ENCODE data around the gene KCNA10. TPM values are rescaled to one million over a fixed set of nuclear protein-coding genes. Genes with fewer than 3 reads are reported as not detected.
A peak's percentile ranks its signal among the peaks of the same experiment; 100 is the strongest.
"Not testable (repeated sequence)": the region's sequence is repeated elsewhere in the genome, so short reads cannot be mapped to it uniquely, and the experiment has no call there.

KCNA10 gene
- total RNA-seq, 1 donor, result not detected

DNA sequence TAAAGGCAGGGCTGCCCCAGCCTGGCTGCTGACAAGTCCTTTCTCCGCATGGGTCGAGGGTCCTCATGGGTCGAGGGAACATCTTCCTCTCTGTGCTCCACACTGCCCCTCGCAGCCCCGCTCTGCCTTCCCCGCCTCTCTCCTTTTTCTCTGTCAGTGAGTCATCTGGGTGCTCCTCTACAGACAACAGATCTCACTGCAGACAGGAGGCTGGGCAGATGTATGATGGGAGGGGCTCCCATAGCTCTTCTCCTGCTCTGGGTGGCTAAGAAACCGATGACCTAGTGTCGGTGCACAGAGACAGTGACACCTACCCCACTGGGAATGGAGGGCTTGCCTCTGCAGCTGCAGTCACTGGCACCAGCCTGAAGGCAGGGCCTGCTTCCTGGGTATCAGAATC, 5.5 kb downstream of the KCNA10 start:
- no peak for DNase-seq (ENCODE audit: low read depth)
- TF ChIP-seq, protein P1, sequence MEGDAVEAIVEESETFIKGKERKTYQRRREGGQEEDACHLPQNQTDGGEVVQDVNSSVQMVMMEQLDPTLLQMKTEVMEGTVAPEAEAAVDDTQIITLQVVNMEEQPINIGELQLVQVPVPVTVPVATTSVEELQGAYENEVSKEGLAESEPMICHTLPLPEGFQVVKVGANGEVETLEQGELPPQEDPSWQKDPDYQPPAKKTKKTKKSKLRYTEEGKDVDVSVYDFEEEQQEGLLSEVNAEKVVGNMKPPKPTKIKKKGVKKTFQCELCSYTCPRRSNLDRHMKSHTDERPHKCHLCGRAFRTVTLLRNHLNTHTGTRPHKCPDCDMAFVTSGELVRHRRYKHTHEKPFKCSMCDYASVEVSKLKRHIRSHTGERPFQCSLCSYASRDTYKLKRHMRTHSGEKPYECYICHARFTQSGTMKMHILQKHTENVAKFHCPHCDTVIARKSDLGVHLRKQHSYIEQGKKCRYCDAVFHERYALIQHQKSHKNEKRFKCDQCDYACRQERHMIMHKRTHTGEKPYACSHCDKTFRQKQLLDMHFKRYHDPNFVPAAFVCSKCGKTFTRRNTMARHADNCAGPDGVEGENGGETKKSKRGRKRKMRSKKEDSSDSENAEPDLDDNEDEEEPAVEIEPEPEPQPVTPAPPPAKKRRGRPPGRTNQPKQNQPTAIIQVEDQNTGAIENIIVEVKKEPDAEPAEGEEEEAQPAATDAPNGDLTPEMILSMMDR (IDR thresholded peaks at IDR 0.05; ENCODE audit: insufficient read depth, low read length), result no peak
- no peak overlapping the region for H3K4me3 ChIP-seq (ENCODE audit: low read depth, low read length)

DNA sequence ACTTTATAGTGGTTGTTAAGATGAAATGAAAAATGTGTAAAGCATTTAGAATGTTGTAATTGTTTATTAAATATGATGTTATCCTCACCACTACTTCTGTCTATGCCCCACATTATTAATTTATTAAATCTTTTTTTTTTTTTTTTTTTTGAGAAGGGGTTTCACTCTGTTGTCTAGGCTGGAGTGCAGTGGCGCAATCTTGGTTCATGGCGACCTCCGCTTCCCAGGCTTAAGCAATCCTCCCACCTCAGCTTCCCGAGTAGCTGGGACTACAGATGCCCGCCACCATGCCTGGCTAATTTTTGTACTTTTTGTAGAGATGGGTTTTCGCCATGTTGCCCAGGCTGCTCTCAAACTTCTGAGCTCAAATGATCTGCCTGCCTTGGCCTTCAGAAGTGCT, 7.5 kb downstream of the KCNA10 start:
- no peak for DNase-seq (ENCODE audit: low read depth)
- TF ChIP-seq, protein P1 (IDR thresholded peaks at IDR 0.05; ENCODE audit: insufficient read depth, low read length), result no peak
- H3K4me3 ChIP-seq (ENCODE audit: low read depth, low read length), result no peak overlapping the region

DNA sequence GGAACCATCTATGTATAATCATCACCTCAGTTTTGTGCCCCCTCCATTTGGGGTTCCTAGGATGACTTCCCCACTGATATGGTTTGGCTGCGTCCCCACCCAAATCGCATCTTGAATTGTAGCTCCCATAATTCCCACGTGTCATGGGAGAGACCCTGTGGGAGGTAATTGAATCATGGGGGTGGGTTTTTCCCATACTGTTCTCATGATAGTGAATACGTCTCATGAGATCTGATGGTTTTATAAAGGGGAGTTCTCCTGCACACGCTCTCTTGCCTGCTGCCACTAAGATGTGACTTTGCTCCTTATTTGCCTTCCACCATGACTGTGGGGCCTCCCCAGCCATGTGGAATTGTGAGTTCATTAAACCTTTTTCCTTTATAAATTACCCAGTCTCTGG, 8.1 kb downstream of the KCNA10 start:
- H3K4me3 ChIP-seq (ENCODE audit: low read depth, low read length); DNase-seq (ENCODE audit: low read depth): not testable (repeated sequence)

DNA sequence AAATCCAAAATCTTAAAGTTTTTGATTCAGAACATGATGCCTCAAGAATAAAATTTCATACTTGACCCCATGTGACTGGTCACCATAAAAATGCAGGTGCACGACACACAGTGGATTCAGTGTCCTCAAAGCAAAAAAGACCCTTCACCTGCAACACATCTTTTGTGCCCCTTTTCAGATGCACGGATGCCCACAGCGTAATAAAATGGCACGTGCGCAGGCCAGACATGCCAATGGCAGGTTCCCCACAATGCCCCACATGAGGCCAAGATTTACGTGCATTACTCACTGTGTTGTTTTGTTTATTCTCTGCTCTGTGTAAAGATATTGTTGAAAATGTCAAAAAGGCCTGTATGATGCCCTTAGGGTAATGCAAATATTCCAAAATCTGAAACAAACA, 9.3 kb downstream of the KCNA10 start:
- no peak overlapping the region for H3K4me3 ChIP-seq (ENCODE audit: low read depth, low read length)
- no peak for DNase-seq (ENCODE audit: low read depth)
- TF ChIP-seq, protein P1 (IDR thresholded peaks at IDR 0.05; ENCODE audit: insufficient read depth, low read length), result no peak

DNA sequence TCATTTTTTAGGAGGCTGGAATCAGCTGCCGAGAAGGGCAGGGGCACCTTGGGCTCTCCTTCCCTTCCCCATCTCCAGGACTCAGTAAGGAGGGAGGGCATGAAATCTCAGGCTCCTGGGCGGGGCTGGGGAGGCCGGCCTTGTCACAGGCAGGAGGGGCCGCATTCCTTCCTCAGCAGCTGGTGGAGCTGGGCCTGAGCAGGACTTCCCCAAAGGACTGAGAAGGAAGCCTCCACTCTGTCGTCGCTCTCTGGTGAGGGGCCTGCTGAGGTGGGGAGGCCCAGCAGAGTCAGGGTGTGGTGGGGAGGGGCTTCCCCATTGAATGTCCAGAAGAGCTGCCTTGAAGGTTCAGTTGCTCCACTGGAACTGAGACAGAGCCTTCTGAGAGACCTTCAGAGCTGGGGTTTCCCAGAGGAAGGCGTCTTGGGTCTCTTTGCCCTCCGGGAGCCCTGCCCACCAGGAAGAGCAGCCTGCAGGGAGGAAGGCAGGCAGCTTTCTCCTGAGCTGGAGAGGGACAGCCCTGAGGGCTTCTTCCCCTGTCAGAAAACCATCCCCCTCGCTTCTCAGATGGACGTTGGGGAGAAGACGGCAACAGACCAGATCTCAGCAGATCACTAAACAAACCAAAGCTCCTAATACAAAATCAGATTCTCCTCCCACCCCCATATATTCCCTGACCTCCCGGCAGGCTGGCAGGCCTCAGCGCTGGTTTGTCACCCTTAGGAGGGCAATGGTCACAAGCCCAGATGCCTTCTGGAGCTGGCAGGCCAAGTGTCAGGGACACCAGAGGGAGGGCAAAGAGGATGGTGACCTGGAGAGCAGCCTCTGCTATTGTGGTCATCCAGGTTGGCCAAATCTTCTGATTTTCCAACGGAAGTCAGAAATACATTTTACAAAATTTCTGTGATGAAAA, 10.7 kb downstream of the KCNA10 start:
- TF ChIP-seq, protein P1 (IDR thresholded peaks at IDR 0.05; ENCODE audit: insufficient read depth, low read length), result no peak
- H3K4me3 ChIP-seq (ENCODE audit: low read depth, low read length), result no peak overlapping the region
- peak; percentile 23 for DNase-seq (ENCODE audit: low read depth)

DNA sequence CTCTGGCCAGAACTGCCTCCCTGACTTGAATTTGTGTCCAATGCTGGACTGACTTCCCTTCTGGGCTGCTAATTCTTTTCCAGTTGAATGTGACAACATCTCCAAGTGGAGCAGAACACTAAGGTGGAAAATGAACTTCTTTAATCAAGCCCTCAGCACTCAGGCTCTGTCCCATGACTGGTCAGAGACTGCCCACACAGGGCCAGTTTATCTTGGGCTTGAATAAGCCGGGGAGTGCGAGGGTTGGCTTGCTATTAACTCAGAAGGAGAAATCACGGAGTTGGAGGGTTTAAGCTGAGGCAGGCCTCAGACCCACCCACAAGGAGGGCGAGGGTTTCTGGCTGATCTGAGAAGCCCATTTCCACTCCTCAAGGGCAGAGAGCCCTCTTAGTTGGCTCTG, 12.4 kb downstream of the KCNA10 start:
- TF ChIP-seq, protein P1 (IDR thresholded peaks at IDR 0.05; ENCODE audit: insufficient read depth, low read length), result no peak
- H3K4me3 ChIP-seq (ENCODE audit: low read depth, low read length), result no peak overlapping the region
- no peak for DNase-seq (ENCODE audit: low read depth)

DNA sequence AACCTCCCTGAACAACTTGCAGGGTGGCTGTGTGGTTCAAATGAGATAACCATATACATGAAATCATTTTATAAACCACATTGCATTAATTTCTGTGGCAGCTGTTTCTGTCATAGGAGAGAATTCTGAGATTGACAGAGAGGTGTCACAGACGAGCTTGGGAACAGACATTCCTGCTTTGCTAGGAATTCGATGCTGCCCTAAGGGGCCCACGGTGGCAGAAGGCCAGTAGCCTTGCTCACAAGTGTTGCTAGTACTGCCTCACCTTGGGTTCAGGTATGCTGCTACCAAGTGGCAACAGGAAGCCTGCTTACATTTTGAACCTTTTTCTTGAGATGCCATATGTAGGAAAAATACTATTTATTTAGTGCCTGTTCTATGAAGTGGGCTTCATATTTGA, 13.4 kb downstream of the KCNA10 start:
- H3K4me3 ChIP-seq (ENCODE audit: low read depth, low read length), result no peak overlapping the region
- TF ChIP-seq, protein P1 (IDR thresholded peaks at IDR 0.05; ENCODE audit: insufficient read depth, low read length), result no peak
- no peak for DNase-seq (ENCODE audit: low read depth)

Data from fibroblast of the aortic adventitia (primary cell).